Epithelial cell of alveolus of lung (primary cell): Measurements from ENCODE around the gene FIBCD1. TPM values are rescaled to one million over a fixed set of nuclear protein-coding genes. Genes with fewer than 3 reads are reported as not detected.

Experiments
- total RNA-seq: library from RNA; depleted of rRNA; stranded (reverse); fragments of >200 nt; gene quantifications from 2 replicates; pipeline ENCODE4 v1.2.1, GENCODE V29; 2015

The FIBCD1 gene
- total RNA-seq = 4.7 and 30.7 TPM in 2 replicates

DNA sequence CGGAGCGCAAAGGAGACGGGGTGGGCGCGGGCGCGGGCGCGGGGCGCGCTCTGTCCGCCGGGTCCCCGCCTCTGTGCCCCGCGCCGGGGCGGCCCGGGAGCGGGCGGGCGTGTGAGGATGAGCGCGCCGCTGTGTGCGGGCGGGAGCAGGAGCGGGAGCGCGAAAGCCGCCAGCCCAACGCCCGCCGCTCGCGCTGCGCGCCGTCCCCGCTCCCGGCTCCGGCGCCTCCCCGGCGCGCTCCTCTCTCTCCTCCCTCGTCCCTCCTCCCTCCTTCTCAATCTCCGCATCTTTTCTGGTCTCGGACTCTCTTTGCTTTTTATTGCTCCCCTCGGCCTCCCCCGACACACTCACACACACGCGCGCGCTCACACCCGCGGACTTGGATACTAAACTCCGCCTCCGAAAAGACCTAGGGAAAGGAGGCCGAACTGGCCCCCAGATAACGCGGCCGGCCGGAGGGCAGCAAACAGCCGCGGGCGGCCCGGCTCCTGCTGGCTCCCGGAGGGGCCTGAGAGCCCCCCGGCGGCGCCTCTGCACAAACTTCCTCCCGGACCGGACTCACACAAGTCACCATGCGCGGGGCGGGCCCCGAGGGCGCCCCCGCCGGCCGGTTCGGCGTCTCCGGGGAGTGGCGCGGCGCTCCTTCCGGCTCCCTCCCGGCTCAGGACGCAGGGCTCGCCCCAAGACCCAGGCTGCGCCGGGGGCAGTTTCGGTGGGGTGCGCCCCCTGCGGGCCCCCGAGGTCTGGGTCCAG is at the start of gene FIBCD1:
Gene FIBCD1, minus strand, starts transcription at position 596 of the 753 bp plus-strand sequence. CDS start 640 bp downstream, outside the sequence.

GRCh38 chr9:130896233-130897014 is 42.6 kb downstream of the FIBCD1 start, which contains the start of gene QRFP:
TSS of gene QRFP (minus strand) at chr9:130896812. CDS start at chr9:130893838, 2,974 bp downstream.

Other genes starting within 250 kb of the FIBCD1 start
- gene EXOSC2, start 245.5 kb downstream of the FIBCD1 start, total RNA-seq = 22.6 and 34.2 TPM in 2 replicates
- 62.8 and 117 TPM in 2 replicates for gene ABL1, start 104.0 kb downstream of the FIBCD1 start, total RNA-seq
- gene QRFP, start 42.4 kb downstream of the FIBCD1 start, total RNA-seq = not detected in 2 replicates
- 1.8 and 3.7 TPM in 2 replicates for gene LAMC3, start 69.9 kb upstream of the FIBCD1 start, total RNA-seq
- 0.08 and 0.13 TPM in 2 replicates for gene AIF1L, start 157.3 kb upstream of the FIBCD1 start, total RNA-seq
- 15.1 and 30.6 TPM in 2 replicates for gene NUP214, start 186.3 kb upstream of the FIBCD1 start, total RNA-seq